HCT116 (cell line): ENCODE results near the gene MYH7. TPM values are rescaled to one million over a fixed set of nuclear protein-coding genes. Genes with fewer than 3 reads are reported as not detected.

Experiments
- ATAC-seq: fragments of 200-7000 bp; cut with Tn5 transposase; 2 replicates; pipeline ENCODE4 v1.9.1; 2020; ENCODE audit warnings: mild to moderate bottlenecking, moderate library complexity
- BruUV-seq: library from RNA; stranded (reverse); fragments of 400-500 nt; replicated peaks from 2 replicates; lab custom pipeline; 2021; lab: Mats Ljungman, UMichigan
- CTCF ChIA-PET: fragments of 300-600 bp; sonication (Branson Sonifier 250); formaldehyde crosslinking; loops from one replicate; lab custom pipeline; 2021; ENCODE audit warnings: antibody characterized with exemption; lab: Charles Lee
- POLR2A ChIA-PET: fragments of 300-600, 350-600 bp; sonication (Branson Sonifier 250); formaldehyde crosslinking; loops from one replicate; lab custom pipeline; 2021; ENCODE audit warnings: antibody characterized with exemption; lab: Charles Lee
- RAD21 ChIA-PET, 2 experiments: fragments of 300-600 bp; sonication (Branson Sonifier 250); formaldehyde crosslinking; loops; one replicate each; lab custom pipeline; 2023; ENCODE audit warnings: low total read pairs in 2 of 2; ENCODE audit not compliant: uncharacterized antibody in 2 of 2, unreplicated experiment in 2 of 2, low non-redundant PET in 1 of 2; lab: Charles Lee
- DNase-seq: peaks from one replicate; pipeline ENCODE4 v3.0.0-alpha.2; 2010; ENCODE audit warnings: low read depth, low spot score
- H2AFZ ChIP-seq: fragments of 200-600 bp; shearing (Covaris generic), sonication (generic); 2 replicates; pipeline ENCODE4 v1.6.1; 2017; ENCODE audit warnings: low read depth, mixed run types, mixed read lengths, antibody characterized with exemption, low read length; ENCODE audit not compliant: poor library complexity, severe bottlenecking
- H3K27ac ChIP-seq: 2 replicates; pipeline ENCODE4 v1.5.1; 2012; ENCODE audit warnings: low read depth, low read length
- H3K27me3 ChIP-seq: fragments of 200-600 bp; sonication (generic); 2 replicates; pipeline ENCODE4 v1.6.1; 2016; ENCODE audit warnings: mixed run types, low read length, mixed read lengths; ENCODE audit not compliant: insufficient read depth
- H3K36me3 ChIP-seq, 2 experiments: fragments of 200-500 bp in 1 of 2; fragments of 200-600 bp in 1 of 2; sonication (Bioruptor generic) in 1 of 2; sonication (generic) in 1 of 2; 2 replicates each; pipeline versions ENCODE4 v1.5.1 to v1.6.1; 2014 to 2016; ENCODE audit warnings: low read length in 2 of 2, inconsistent platforms in 1 of 2, mixed read lengths in 1 of 2, mixed run types in 1 of 2; ENCODE audit not compliant: insufficient read depth in 2 of 2, control insufficient read depth in 1 of 2
- H3K4me1 ChIP-seq, 2 experiments: fragments of 200-600 bp in 1 of 2; sonication (generic) in 1 of 2; 2 replicates each; pipeline versions ENCODE4 v1.5.1 to v1.6.1; 2012 to 2017; ENCODE audit warnings: low read length in 2 of 2, inconsistent platforms in 1 of 2, mild to moderate bottlenecking in 1 of 2, mixed read lengths in 1 of 2, mixed run types in 1 of 2, moderate library complexity in 1 of 2; ENCODE audit not compliant: insufficient read depth in 2 of 2, control insufficient read depth in 1 of 2
- H3K4me2 ChIP-seq: fragments of 200-600 bp; sonication (generic); 2 replicates; pipeline ENCODE4 v1.6.1; 2017; ENCODE audit warnings: mixed run types, low read length, mixed read lengths
- H3K4me3 ChIP-seq, 2 experiments: fragments of 200-600 bp in 1 of 2; sonication (generic) in 1 of 2; replicated peaks in 1 of 2; 2 replicates each; pipeline ENCODE4 v1.5.1; 2011 to 2016; ENCODE audit warnings: low read length in 2 of 2, control low read depth in 1 of 2, low read depth in 1 of 2, mild to moderate bottlenecking in 1 of 2, mixed read lengths in 1 of 2, mixed run types in 1 of 2
- H3K79me2 ChIP-seq: fragments of 200-600 bp; sonication (generic); 2 replicates; pipeline ENCODE4 v1.6.1; 2017; ENCODE audit warnings: mild to moderate bottlenecking, mixed run types, low read length, moderate library complexity, mixed read lengths; ENCODE audit not compliant: insufficient read depth
- H3K9ac ChIP-seq: fragments of 200-600 bp; sonication (generic); 2 replicates; pipeline ENCODE4 v1.6.1; 2016; ENCODE audit warnings: low read length, mixed read lengths
- H3K9me2 ChIP-seq: fragments of 200-600 bp; sonication (generic), shearing (Covaris generic); 2 replicates; pipeline ENCODE4 v1.6.1; 2017; ENCODE audit warnings: mixed run types, mild to moderate bottlenecking, moderate library complexity; ENCODE audit not compliant: insufficient read depth
- H3K9me3 ChIP-seq, 2 experiments: fragments of 200-500 bp in 1 of 2; fragments of 200-600 bp in 1 of 2; sonication (Bioruptor generic) in 1 of 2; sonication (generic) in 1 of 2; 2 replicates each; pipeline ENCODE4 v1.6.1; 2014 to 2017; ENCODE audit warnings: low read length in 2 of 2, mixed read lengths in 2 of 2, inconsistent platforms in 1 of 2, low read depth in 1 of 2, mild to moderate bottlenecking in 1 of 2, mixed run types in 1 of 2, moderate library complexity in 1 of 2; ENCODE audit not compliant: control insufficient read depth in 1 of 2, insufficient read depth in 1 of 2
- H4K20me1 ChIP-seq: fragments of 200-600 bp; sonication (generic), shearing (Covaris generic); 2 replicates; pipeline ENCODE4 v1.6.1; 2017; ENCODE audit warnings: mixed run types, mild to moderate bottlenecking, moderate library complexity; ENCODE audit not compliant: insufficient read depth
- ATF3 ChIP-seq: IDR thresholded peaks from 2 replicates; pipeline ENCODE4 v1.6.1; 2012
- CEBPB ChIP-seq: IDR thresholded peaks from 2 replicates; pipeline ENCODE4 v1.6.1; 2012; ENCODE audit warnings: low read depth
- CTCF ChIP-seq, 3 experiments: fragments of 200-600 bp in 1 of 3; sonication (generic) in 1 of 3; IDR thresholded peaks in 2 of 3; conservative IDR thresholded peaks in 1 of 3; 2 replicates each; pipeline ENCODE4 v1.5.1; 2012 to 2017; ENCODE audit warnings: low read depth in 2 of 3, low read length in 2 of 3, antibody characterized with exemption in 1 of 3, borderline replicate concordance in 1 of 3, control low read depth in 1 of 3, mild to moderate bottlenecking in 1 of 3, mixed read lengths in 1 of 3, mixed run types in 1 of 3, moderate library complexity in 1 of 3; ENCODE audit not compliant: insufficient read depth in 1 of 3
- ELF1 ChIP-seq: IDR thresholded peaks from 2 replicates; pipeline ENCODE4 v1.6.1; 2012; ENCODE audit warnings: low read depth, borderline replicate concordance
- EZH2 ChIP-seq: fragments of 200-600 bp; sonication (generic); IDR thresholded peaks from 2 replicates; pipeline ENCODE4 v1.6.1; 2017; ENCODE audit warnings: antibody characterized with exemption, mixed run types
- EZH2phosphoT487 ChIP-seq: fragments of 200-600 bp; IDR thresholded peaks from 2 replicates; pipeline ENCODE4 v1.6.1; 2018; ENCODE audit warnings: antibody characterized with exemption, borderline replicate concordance
- FOSL1 ChIP-seq: IDR thresholded peaks from 2 replicates; pipeline ENCODE4 v1.6.1; 2012; ENCODE audit warnings: low read depth
- JUND ChIP-seq: IDR thresholded peaks from 2 replicates; pipeline ENCODE4 v1.6.1; 2012
- MAX ChIP-seq: IDR thresholded peaks from 2 replicates; pipeline ENCODE4 v1.6.1; 2012
- POLR2AphosphoS5 ChIP-seq: IDR thresholded peaks from 2 replicates; pipeline ENCODE4 v1.6.1; 2011; ENCODE audit warnings: mild to moderate bottlenecking, low read depth, low read length, moderate library complexity
- RAD21 ChIP-seq: IDR thresholded peaks from 2 replicates; pipeline ENCODE4 v1.6.1; 2012; ENCODE audit warnings: low read depth, mild to moderate bottlenecking
- REST ChIP-seq: IDR thresholded peaks from 2 replicates; pipeline ENCODE4 v1.6.1; 2012; ENCODE audit warnings: low read depth
- SIN3A ChIP-seq: IDR thresholded peaks from 2 replicates; pipeline ENCODE4 v1.6.1; 2012; ENCODE audit warnings: low read depth
- SP1 ChIP-seq: IDR thresholded peaks from 2 replicates; pipeline ENCODE4 v1.6.1; 2012; ENCODE audit warnings: low read depth
- SRF ChIP-seq: IDR thresholded peaks from 2 replicates; pipeline ENCODE4 v1.6.1; 2012; ENCODE audit warnings: low read depth
- TCF7L2 ChIP-seq: IDR thresholded peaks from 2 replicates; pipeline ENCODE4 v1.7.0; 2011; ENCODE audit warnings: borderline replicate concordance, inconsistent platforms; ENCODE audit not compliant: insufficient read depth, insufficient read length; ENCODE audit errors: extremely low read depth
- YY1 ChIP-seq: IDR thresholded peaks from 2 replicates; pipeline ENCODE4 v1.6.1; 2011; ENCODE audit warnings: low read length, low read depth, moderate library complexity, mild to moderate bottlenecking; ENCODE audit not compliant: insufficient replicate concordance; ENCODE audit errors: extremely low read depth
- intact Hi-C: fragments of 100-400 bp; cut with micrococcal nuclease; formaldehyde crosslinking; loops from 2 replicates; pipeline ENCODE4 v1.10.0; 2022
- total RNA-seq: library from RNA; stranded (reverse); gene quantifications from one replicate; pipeline ENCODE4 v1.2.1, GENCODE V29; 2021; ENCODE audit not compliant: unreplicated experiment

The MYH7 gene
- total RNA-seq, 1 experiment from 2014 or later, result not detected

- Histone ChIP-seq H2AFZ (no peak overlapping the region), H3K9me3 (no peaks in the 10 kb centered on the region), H3K4me3 (no peak overlapping the region), H3K27me3 (peaks cover 21% of the 10 kb centered on the region; the same call in 1 of the 2 replicates), H3K36me3 (no peaks in the 10 kb centered on the region), H3K4me2 (no peak overlapping the region), H3K9me2 (no peaks in the 10 kb centered on the region), H3K79me2 (no peaks in the 10 kb centered on the region), H3K4me1 (no peaks in the 10 kb centered on the region), H3K9ac (no peak overlapping the region), H4K20me1 (no peaks in the 10 kb centered on the region), H3K27ac (no peak overlapping the region)
- no TSS peak for BruUV-seq
- intact Hi-C loops, result no loop called here
- POLR2A ChIA-PET, result no interaction called here
- no peak for ATAC-seq
- no peak for DNase-seq
- RAD21 ChIA-PET, result no interaction called here
- TF ChIP-seq ELF1 (no peak), POLR2AphosphoS5 (no peak), REST (no peak), YY1 (no peak), EZH2 (no peak), MAX (no peak), SIN3A (no peak), ATF3 (no peak), EZH2phosphoT487 (no peak), SRF (no peak), JUND (no peak), TCF7L2 (no peak), FOSL1 (no peak), CTCF (IDR thresholded peaks at IDR 0.05 in 2 of 3, conservative IDR thresholded peaks at IDR 0.05 in 1 of 3; ENCODE audit: borderline replicate concordance in 1 of 3, insufficient read depth in 1 of 3, low read depth in 2 of 3, low read length in 2 of 3) (no peak), CEBPB (no peak), RAD21 (no peak), SP1 (no peak)
- CTCF ChIA-PET, result no interaction called here
Measured at GRCh38 chr14:23409475-23409874, 26.0 kb downstream of the MYH7 start.
